Heart left ventricle (tissue), 13 donors: ENCODE results near the gene CEP350.

Source experiments
- POLR2A ChIP-seq, 2 donors: fragments of 450-650 bp; IDR thresholded peaks; one replicate each; pipeline ENCODE4 v1.6.1; 2017; ENCODE audit warnings: antibody characterized with exemption in 2 of 2, mild to moderate bottlenecking in 2 of 2, moderate library complexity in 2 of 2
- TF ChIP-seq, protein P1 (sequence below), 12 donors: fragments of 200-600 bp; sonication (generic) in 4 of 12; IDR thresholded peaks; one replicate each; pipeline versions ENCODE4 v1.5.0 to v1.8.0; 2018 to 2022; ENCODE audit warnings: antibody characterized with exemption in 12 of 12, mild to moderate bottlenecking in 5 of 12
- donor health status: ischemic (EF 13 %, LVEDD 7.1; RV severe dilation, severe dysfunction).
- donor health status: DM: no; HTN: yes; CAD: no.
- donor health status: DM: no; HTN: no; CAD: no.
- donor health status: ischemic (EF 25% LVEDD 6.9; RV normal size, moderate dysfunction).
- donor health status: ischemic (EF 25% LVEDD 5.7; RV mildly dilated, moderate dysfunction).
- donor health status: ischemic (EF 35%, LVEDD 5.7; RV mildly dilated, moderate dysfunction).
- donor health status: nonischemic (EF 11% LVEDD 7.7; RV severe dilation, severe dysfunction).
- donor health status: DM: yes; HTN: yes; CAD: no.
- donor health status: PGD.
- donor health status: ischemic (EF 29% LVEDD 5.4; RV normal size, mild dysfunction).
- donor health status: nonischemic (EF 23%, LVEDD 6.1; RV moderate dilation, normal function).

DNA sequence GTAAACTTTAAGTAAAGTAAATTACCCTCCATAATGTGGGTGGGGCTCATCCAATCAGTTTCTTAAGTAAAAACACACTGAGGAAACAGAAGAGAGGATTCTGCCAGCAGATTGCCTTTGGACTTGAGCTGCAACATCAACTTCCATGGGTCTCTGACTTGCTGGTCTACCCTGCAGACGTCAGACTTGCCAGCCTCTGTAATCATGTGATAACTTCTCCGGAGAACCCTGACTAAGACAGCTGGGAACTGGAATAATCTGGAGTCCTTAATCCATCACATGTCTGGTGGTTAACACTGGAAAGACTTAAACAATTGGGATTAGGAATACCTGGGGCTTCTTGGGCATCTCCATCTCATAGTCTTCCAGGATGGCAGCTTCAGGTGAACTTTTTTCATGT lies 13.2 kb upstream of the CEP350 start:
- TF ChIP-seq, protein P1, sequence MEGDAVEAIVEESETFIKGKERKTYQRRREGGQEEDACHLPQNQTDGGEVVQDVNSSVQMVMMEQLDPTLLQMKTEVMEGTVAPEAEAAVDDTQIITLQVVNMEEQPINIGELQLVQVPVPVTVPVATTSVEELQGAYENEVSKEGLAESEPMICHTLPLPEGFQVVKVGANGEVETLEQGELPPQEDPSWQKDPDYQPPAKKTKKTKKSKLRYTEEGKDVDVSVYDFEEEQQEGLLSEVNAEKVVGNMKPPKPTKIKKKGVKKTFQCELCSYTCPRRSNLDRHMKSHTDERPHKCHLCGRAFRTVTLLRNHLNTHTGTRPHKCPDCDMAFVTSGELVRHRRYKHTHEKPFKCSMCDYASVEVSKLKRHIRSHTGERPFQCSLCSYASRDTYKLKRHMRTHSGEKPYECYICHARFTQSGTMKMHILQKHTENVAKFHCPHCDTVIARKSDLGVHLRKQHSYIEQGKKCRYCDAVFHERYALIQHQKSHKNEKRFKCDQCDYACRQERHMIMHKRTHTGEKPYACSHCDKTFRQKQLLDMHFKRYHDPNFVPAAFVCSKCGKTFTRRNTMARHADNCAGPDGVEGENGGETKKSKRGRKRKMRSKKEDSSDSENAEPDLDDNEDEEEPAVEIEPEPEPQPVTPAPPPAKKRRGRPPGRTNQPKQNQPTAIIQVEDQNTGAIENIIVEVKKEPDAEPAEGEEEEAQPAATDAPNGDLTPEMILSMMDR (IDR thresholded peaks at IDR 0.05) = no peak
- no peak for TF ChIP-seq POLR2A (IDR thresholded peaks at IDR 0.05)
